ENCODE results near the gene HP.
"Not testable (repeated sequence)": the region's sequence is repeated elsewhere in the genome, so short reads cannot be mapped to it uniquely, and the experiment has no call there.

Gene HP

DNA sequence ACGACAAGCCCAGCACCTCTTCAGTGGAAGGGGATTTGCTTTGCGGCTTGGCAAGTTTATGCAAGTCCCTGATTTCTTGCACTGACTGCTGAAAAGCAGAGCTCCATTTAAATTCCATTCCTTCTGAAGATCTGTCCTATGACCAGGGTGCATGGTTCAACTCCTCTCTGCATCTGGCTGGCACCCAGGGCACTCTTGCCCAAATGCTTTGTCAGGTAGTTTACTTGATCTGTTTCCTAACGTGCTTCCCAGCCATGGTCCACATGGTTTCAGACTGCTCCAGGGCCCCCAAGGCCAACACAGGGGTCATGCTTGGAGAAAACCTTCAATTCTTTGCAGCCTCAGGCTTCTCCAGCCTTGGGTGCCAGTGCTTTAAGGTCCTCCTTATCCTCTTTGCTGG, 11.2 kb upstream of the HP start:
- no peak for DNase-seq (ENCODE audit: low read depth)

- DNase-seq (ENCODE audit: low read depth), result no peak
Observed at GRCh38 chr16:72043539-72043938, 10.8 kb upstream of the HP start.

DNA sequence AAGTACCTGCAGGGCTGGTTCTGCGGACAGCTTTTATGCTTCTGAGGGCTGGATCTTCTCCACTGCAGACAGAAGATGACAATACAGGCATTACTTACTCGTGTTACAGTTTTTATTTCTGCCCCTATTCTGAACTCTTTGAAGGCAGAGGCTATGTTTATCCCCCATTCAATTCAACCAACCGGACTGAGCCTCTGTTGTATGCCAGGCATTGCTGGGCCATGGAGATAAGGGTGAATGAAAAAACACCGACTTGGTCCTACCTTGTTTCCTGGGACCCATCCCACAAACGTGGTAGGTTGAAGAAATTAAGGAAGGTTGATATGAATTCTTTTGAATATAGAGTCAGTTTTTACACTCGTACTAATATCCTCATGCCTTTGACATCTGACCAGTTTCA, 10.0 kb upstream of the HP start:
- DNase-seq (ENCODE audit: low read depth), result no peak

DNA sequence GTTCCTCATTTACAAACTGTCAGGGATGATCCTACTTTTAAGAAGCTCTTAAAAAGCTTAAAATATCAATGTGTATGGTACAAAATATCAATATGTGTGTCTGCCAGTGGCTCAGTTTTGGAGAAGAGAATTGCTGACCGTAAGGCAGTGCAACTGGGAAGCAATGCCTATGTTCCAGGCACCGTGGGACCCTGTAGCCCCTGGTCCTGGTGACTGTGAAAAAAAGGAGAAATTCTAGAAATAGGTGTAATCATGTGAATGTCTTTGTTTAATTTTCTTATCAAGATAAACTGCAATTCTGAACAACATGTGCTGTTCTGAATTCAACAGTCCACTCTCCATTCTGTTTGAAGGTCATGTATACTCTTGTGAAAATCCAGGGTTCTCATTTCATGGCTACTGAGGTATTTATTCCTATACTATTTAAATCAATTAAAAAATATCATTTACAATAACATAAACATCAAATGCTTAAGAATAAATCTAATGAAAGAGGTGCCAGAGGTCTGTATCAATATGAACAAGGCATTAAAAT, 9.4 kb upstream of the HP start:
- no peak for DNase-seq (ENCODE audit: low read depth)

GRCh38 chr16:72049110-72049509, 5.2 kb upstream of the HP start:
- no peak for DNase-seq (ENCODE audit: low read depth)

- DNase-seq (ENCODE audit: low read depth), result no peak
Observed at GRCh38 chr16:72050769-72051464, 3.4 kb upstream of the HP start.

- DNase-seq (ENCODE audit: low read depth), result no peak
Observed at GRCh38 chr16:72051818-72052217, 2.5 kb upstream of the HP start.

GRCh38 chr16:72055911-72056310, 1.6 kb downstream of the HP start:
- no peak for DNase-seq (ENCODE audit: low read depth)

DNA sequence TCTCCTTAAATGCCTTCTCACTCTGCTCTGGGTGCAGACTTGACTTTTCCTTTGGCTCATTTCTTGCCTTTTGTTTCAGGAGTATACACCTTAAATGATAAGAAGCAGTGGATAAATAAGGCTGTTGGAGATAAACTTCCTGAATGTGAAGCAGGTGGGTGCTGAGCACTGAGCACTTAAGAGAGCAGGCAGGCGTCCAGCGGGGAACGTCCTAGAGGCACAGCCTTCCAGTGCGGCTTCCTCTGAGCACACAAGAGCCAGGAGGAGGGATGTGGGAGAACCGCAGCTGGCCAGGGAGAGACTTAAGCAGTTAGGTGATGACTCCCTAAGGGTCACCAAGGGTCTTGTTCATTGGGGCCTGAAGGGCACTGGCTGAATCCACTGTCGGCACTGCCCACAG, 3.0 kb downstream of the HP start:
- not testable (repeated sequence) for DNase-seq (ENCODE audit: low read depth)

DNA sequence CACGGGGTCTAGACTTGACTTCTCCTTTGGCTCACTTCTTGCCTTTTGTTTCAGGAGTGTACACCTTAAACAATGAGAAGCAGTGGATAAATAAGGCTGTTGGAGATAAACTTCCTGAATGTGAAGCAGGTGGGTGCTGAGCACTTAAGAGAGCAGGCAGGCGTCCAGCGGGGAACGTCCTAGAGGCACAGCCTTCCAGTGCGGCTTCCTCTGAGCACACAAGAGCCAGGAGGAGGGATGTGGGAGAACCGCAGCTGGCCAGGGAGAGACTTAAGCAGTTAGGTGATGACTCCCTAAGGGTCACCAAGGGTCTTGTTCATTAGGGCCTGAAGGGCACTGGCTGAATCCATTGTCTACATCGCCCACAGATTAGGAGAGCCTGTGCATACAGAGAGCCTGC, 4.8 kb downstream of the HP start:
- not testable (repeated sequence) for DNase-seq (ENCODE audit: low read depth)

GRCh38 chr16:72060405-72060804, 6.1 kb downstream of the HP start:
- DNase-seq (ENCODE audit: low read depth), result no peak

DNA sequence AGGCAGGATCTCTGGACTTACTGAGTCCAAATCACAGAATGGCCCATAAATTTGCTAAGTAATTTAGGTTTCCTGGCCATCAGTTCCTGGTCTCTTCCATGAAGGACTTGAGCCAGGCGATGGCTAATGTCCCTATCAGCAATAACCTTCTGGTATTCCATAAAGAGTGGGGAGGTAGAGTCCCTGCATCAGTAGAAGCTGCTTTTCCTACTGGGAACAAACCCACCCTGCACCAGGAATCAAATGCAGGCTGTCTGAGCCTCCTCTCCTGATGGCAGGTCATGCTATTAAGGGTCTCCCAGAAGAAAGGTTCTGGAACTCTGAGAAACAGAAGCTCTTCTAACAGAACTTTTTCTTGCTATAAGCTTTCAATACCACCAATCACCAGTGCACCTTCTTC, 7.3 kb downstream of the HP start:
- DNase-seq (ENCODE audit: low read depth), result no peak

GRCh38 chr16:72064361-72064894, 10.1 kb downstream of the HP start:
- DNase-seq (ENCODE audit: low read depth), result no peak

GRCh38 chr16:72066747-72067146, 12.4 kb downstream of the HP start:
- no peak for DNase-seq (ENCODE audit: low read depth)

- no peak for DNase-seq (ENCODE audit: low read depth)
Observed at GRCh38 chr16:72068930-72069329, 14.6 kb downstream of the HP start.

GRCh38 chr16:72072514-72073342, 18.4 kb downstream of the HP start:
- no peak for DNase-seq (ENCODE audit: low read depth)

DNA sequence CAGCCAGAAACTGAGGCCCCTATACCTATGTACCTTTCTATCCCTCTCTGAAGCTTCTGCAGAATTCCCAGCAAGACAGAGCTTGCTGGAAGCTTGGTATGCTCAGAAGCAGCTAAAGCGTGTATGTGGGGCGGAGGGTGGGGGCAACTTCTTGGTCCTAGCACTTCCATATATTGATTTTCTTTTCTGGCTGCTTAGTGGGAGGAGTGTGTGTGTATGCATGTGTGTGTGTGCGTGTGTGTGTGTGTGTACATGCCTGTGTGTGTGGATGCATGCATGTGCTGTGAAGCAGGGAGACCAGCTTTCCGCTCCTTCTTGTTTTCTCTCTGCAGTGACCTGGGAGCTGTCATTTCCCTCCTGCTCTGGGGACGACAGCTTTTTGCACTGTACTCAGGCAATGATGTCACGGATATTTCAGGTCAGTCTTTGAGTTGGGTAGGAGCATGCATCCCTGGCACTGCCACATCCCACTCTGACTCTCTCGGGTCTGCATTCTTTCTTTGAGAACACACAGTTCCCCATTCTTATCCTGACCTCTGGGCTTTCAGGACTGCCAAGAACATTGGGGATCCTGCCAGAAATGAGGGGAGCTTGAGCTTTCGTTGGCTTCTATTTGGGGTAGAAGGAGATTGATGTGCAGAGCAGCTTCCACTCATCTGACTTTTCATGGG, 19.4 kb downstream of the HP start:
- no peak for DNase-seq (ENCODE audit: low read depth)

GRCh38 chr16:72075067-72075466, 20.8 kb downstream of the HP start:
- DNase-seq (ENCODE audit: low read depth), result not testable (repeated sequence)

DNA sequence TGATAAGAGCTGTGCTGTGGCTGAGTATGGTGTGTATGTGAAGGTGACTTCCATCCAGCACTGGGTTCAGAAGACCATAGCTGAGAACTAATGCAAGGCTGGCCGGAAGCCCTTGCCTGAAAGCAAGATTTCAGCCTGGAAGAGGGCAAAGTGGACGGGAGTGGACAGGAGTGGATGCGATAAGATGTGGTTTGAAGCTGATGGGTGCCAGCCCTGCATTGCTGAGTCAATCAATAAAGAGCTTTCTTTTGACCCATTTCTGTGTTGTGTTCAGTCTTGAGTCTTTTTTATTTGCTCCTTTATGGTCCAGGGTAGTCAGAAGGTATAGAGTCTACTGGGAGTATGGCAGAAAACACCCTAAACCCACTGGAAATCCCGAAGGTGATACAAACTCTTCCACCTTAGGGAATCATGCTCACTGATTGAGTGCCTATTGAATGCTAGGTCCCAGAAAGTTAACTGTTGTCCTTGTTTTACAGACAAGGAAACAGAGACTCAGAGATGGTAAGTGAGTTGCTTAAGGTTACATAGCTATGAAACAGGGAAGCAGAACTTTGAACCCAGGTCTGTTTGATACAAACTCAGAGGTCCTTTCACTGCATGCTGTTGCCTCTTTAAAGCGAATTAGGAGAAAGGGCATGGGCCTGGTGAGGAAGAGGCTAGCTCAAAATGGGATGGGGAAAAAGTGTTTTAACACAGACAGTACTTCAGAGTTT, 22.8 kb downstream of the HP start:
- not testable (repeated sequence) for DNase-seq (ENCODE audit: low read depth)

GRCh38 chr16:72083778-72084404, 29.6 kb downstream of the HP start:
- no peak for DNase-seq (ENCODE audit: low read depth)

DNA sequence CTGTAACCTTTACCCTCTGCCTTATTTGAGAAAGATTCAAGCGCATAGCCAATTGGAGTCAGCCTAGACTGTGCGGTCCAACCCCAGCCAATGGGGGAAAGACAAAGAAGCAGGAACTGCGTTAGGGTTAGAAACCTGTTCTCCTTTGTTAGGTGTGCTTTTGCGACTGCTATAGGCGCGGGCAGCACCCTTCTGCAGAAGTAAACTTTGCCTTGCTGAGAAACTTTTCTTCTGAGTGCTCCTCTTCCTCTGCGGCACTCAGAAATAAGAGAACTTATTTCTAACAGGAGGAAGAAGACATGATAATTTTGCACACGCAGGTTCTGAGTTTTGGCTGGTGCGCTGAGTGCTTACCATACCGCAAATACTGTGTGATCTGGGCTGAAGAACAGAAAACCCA, 30.1 kb downstream of the HP start:
- DNase-seq (ENCODE audit: low read depth), result no peak

Measured in stimulated activated CD4-positive, alpha-beta T cell treated with anti-CD3 and anti-CD28 coated beads, Interleukin-2, amount 100 ng/mL, for 4 hours (primary cell).